Hepatocyte (in vitro differentiated cells): ENCODE measurements around the gene PDCD7. TPM values are rescaled to one million over a fixed set of nuclear protein-coding genes. Genes with fewer than 3 reads are reported as not detected.
"Not testable (repeated sequence)": the region's sequence is repeated elsewhere in the genome, so short reads cannot be mapped to it uniquely, and the experiment has no call there.

Source experiments
- DNase-seq: peaks from one replicate; pipeline ENCODE4 v3.0.0-alpha.2; 2016; ENCODE audit warnings: low spot score
- H2AFZ ChIP-seq: fragments of 200-600 bp; sonication (generic); 2 replicates; pipeline ENCODE4 v1.6.0; 2016; ENCODE audit warnings: antibody characterized with exemption, mild to moderate bottlenecking
- H3K27ac ChIP-seq: fragments of 200-600 bp; sonication (generic); 2 replicates; pipeline ENCODE4 v1.5.1; 2016; ENCODE audit warnings: mild to moderate bottlenecking
- H3K27me3 ChIP-seq: fragments of 200-600 bp; sonication (generic); 2 replicates; pipeline ENCODE4 v1.6.1; 2016
- H3K36me3 ChIP-seq: fragments of 200-600 bp; sonication (generic); replicated peaks from 2 replicates; pipeline ENCODE4 v1.5.1; 2016; ENCODE audit warnings: low read depth; ENCODE audit not compliant: insufficient read depth
- H3K4me1 ChIP-seq: fragments of 200-600 bp; sonication (generic); 2 replicates; pipeline ENCODE4 v1.5.1; 2016; ENCODE audit warnings: mild to moderate bottlenecking, moderate library complexity; ENCODE audit not compliant: insufficient read depth
- H3K4me2 ChIP-seq: fragments of 200-600 bp; sonication (generic); 2 replicates; pipeline ENCODE4 v1.6.0; 2016
- H3K4me3 ChIP-seq: fragments of 200-600 bp; sonication (generic); 2 replicates; pipeline ENCODE4 v1.5.1; 2016; ENCODE audit warnings: mild to moderate bottlenecking
- H3K79me2 ChIP-seq: fragments of 200-600 bp; sonication (generic); 2 replicates; pipeline ENCODE4 v1.6.0; 2017; ENCODE audit warnings: mild to moderate bottlenecking
- H3K9me2 ChIP-seq: fragments of 200-600 bp; sonication (generic); replicated peaks from 2 replicates; pipeline ENCODE4 v1.6.0; 2017; ENCODE audit warnings: mild to moderate bottlenecking; ENCODE audit not compliant: insufficient read depth
- H3K9me3 ChIP-seq: fragments of 200-600 bp; sonication (generic); 2 replicates; pipeline ENCODE4 v1.5.1; 2016; ENCODE audit warnings: low read depth, mild to moderate bottlenecking
- H4K20me1 ChIP-seq: fragments of 200-600 bp; sonication (generic); 2 replicates; pipeline ENCODE4 v1.6.0; 2016; ENCODE audit warnings: mild to moderate bottlenecking; ENCODE audit not compliant: insufficient read depth, poor library complexity, severe bottlenecking
- CTCF ChIP-seq: fragments of 200-600 bp; sonication (generic); IDR thresholded peaks from 2 replicates; pipeline ENCODE4 v1.5.1; 2016; ENCODE audit warnings: antibody characterized with exemption, mild to moderate bottlenecking; ENCODE audit not compliant: poor library complexity
- EZH2 ChIP-seq: fragments of 200-600 bp; sonication (generic); IDR thresholded peaks from 2 replicates; pipeline ENCODE4 v1.6.1; 2016; ENCODE audit warnings: antibody characterized with exemption, mild to moderate bottlenecking, borderline replicate concordance
- EZH2phosphoT487 ChIP-seq: fragments of 200-600 bp; sonication (generic); IDR thresholded peaks from one replicate; pipeline ENCODE4 v1.6.1; 2018; ENCODE audit warnings: antibody characterized with exemption, mild to moderate bottlenecking, low read depth, moderate library complexity; ENCODE audit not compliant: unreplicated experiment, severe bottlenecking
- WGBS: methylation state at CpG from one replicate; pipeline ENCODE4 v1.1.6; 2016; ENCODE audit warnings: low lambda C conversion rate; ENCODE audit errors: missing lambda C conversion rate; 5-methylcytosine and 5-hydroxymethylcytosine counted together
- polyA plus RNA-seq: library from polyadenylated mRNA; unstranded; fragments of >200 nt; fragmentation: Nextera tagmentation; extraction: Ambion mirVana; gene quantifications from 2 replicates; pipeline ENCODE4 v1.2.1, GENCODE V29; 2016
- total RNA-seq: library from RNA; depleted of rRNA; stranded (reverse); fragments of >200 nt; gene quantifications from 2 replicates; pipeline ENCODE4 v1.2.3, GENCODE V29; 2014

The PDCD7 gene
- total and polyA plus RNA-seq, 2 experiments from 2014 or later, result 13.6 to 15.2 TPM

DNA sequence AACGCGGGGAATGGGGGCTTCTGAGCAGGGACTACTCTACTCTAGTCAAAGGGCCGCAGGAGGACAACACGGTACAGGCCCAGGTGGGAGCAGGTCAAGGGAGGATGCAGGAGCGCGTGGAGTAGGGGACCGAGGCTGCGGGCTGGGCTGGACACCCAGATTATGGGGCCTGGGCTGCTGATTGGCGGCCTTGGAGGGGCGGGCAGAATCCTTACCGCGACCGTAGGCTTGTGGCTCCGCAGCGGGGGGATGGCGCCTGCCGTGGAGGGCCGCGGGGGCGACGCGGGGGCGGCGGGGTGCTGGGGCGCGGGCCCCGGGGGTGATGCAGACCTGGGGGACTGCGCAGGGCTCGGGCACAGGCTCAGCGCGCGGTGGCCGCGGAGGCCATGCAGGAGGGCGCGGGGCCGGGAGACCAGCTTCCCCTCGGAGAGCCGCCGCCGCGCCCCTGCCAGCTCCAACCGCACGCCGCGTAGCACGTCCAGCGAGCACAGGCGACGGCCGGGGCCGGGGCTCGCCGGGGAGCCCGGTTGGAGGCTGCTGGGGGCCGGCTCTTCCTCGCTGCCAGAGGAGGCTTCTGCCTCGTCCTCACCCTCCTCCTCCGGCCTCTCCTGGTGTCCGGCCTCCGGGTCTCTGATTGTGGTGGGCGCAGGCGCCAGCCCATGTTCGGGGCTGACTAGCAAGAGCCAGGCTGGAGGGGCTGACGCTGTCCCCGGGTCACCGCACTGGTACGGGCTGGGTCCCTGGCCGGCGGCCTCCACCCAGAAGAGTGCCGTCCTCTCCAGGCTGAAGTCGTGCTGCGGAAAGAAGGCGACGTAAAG lies 31.5 kb downstream of the PDCD7 start:
- no peaks in the 10 kb centered on the region for H3K9me2 ChIP-seq
- no peaks in the 10 kb centered on the region for H4K20me1 ChIP-seq
- no peak overlapping the region for H3K4me3 ChIP-seq
- H3K4me1 ChIP-seq, result no peaks in the 10 kb centered on the region
- no peak for TF ChIP-seq EZH2
- no peak for TF ChIP-seq EZH2phosphoT487
- TF ChIP-seq CTCF, result no peak
- no peak overlapping the region for H3K4me2 ChIP-seq
- H3K27ac ChIP-seq, result no peak overlapping the region
- no peak for DNase-seq
- no peaks in the 10 kb centered on the region for H3K27me3 ChIP-seq
- no peaks in the 10 kb centered on the region for H3K9me3 ChIP-seq
- H2AFZ ChIP-seq, result no peak overlapping the region
- WGBS, result 64% methylated on average over 33 of the region's 75 CpGs
- H3K79me2 ChIP-seq, result no peaks in the 10 kb centered on the region
- H3K36me3 ChIP-seq, result no peaks in the 10 kb centered on the region

DNA sequence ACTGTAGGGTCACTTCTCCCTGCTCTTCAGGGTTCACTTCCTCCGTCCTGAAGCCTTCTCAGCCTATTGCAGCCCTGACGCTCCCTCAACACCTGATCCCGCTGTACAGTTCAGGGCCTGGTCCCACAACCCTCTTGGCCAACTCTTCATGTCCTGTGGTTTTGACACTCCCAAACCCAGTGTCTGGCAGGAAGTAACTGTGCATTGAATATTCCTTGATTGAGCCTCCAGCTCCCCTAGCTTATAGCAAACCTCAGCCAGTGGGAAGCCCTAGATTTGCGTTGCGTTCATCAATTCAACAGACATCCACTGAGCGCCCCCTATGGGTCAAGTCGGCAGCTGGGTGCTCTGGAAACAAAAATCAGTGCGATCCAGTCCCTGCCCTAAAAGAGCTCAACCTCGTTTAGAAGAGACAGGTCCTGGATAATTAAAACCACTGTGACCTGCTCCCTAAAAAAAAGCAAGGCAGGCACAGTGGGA lies 32.2 kb downstream of the PDCD7 start:
- TF ChIP-seq EZH2, result no peak
- TF ChIP-seq CTCF, result peak; percentile 92
- no peak for TF ChIP-seq EZH2phosphoT487
- Histone ChIP-seq H3K4me1 (no peaks in the 10 kb centered on the region), H4K20me1 (no peaks in the 10 kb centered on the region), H3K4me2 (no peak overlapping the region), H3K9me3 (no peaks in the 10 kb centered on the region), H3K9me2 (no peaks in the 10 kb centered on the region), H3K27ac (no peak overlapping the region), H3K4me3 (no peak overlapping the region), H3K36me3 (no peaks in the 10 kb centered on the region), H2AFZ (no peak overlapping the region), H3K27me3 (no peaks in the 10 kb centered on the region), H3K79me2 (no peaks in the 10 kb centered on the region)
- DNase-seq, result peak; percentile 88
- WGBS, result 42% methylated on average over 9 of the region's 9 CpGs

- WGBS, result 93% methylated on average over 7 of the region's 7 CpGs
- Histone ChIP-seq H3K79me2 (no peaks in the 10 kb centered on the region), H3K9me3 (no peaks in the 10 kb centered on the region), H3K27ac (no peak overlapping the region), H3K36me3 (no peaks in the 10 kb centered on the region), H3K4me1 (peaks cover 3% of the 10 kb centered on the region), H3K27me3 (no peaks in the 10 kb centered on the region), H3K4me2 (no peak overlapping the region), H3K9me2 (no peaks in the 10 kb centered on the region), H3K4me3 (no peak overlapping the region), H4K20me1 (no peaks in the 10 kb centered on the region), H2AFZ (no peak overlapping the region)
- TF ChIP-seq EZH2phosphoT487, result no peak
- no peak for TF ChIP-seq CTCF
- TF ChIP-seq EZH2, result no peak
- DNase-seq, result no peak
Measured at GRCh38 chr15:65100442-65100841, 33.2 kb downstream of the PDCD7 start.

- not testable (repeated sequence) for H3K79me2 ChIP-seq, H2AFZ ChIP-seq, H3K9me3 ChIP-seq, H3K27ac ChIP-seq, H3K36me3 ChIP-seq, H4K20me1 ChIP-seq, H3K4me2 ChIP-seq, H3K27me3 ChIP-seq, H3K4me3 ChIP-seq, DNase-seq, H3K9me2 ChIP-seq, H3K4me1 ChIP-seq
- WGBS, result 96% methylated on average over 10 of the region's 10 CpGs
Measured at GRCh38 chr15:65099801-65100200, 33.8 kb downstream of the PDCD7 start.
